UCSD-AML1 (cell line): ENCODE data around the gene CARD14.

Experiments
- DNase-seq: peaks from one replicate; lab custom pipeline; 2025; ENCODE audit not compliant: unreplicated experiment; lab: John Stamatoyannopoulos, UW

CARD14 gene

GRCh38 chr17:80169784-80170500 lies at the start of gene CARD14:
TSS of gene CARD14 (plus strand) at chr17:80170030. CDS start at chr17:80181439, 11,409 bp downstream.
- DNase-seq = no peak

GRCh38 chr17:80122026-80122575 lies 47.7 kb upstream of the CARD14 start:
- no peak for DNase-seq

GRCh38 chr17:80122926-80123505 lies 46.8 kb upstream of the CARD14 start:
- DNase-seq = no peak

GRCh38 chr17:80123791-80124190 lies 46.0 kb upstream of the CARD14 start:
- DNase-seq = no peak

- peak; percentile 36 for DNase-seq
These were observed 45.4 kb upstream of the CARD14 start for GRCh38 chr17:80124351-80124981.

GRCh38 chr17:80125656-80126448 lies 44.0 kb upstream of the CARD14 start:
- no peak for DNase-seq

- no peak for DNase-seq
These were observed 43.4 kb upstream of the CARD14 start for GRCh38 chr17:80126449-80126715.

GRCh38 chr17:80129006-80129565 lies 40.7 kb upstream of the CARD14 start:
- no peak for DNase-seq

- DNase-seq = no peak
These were observed 38.8 kb upstream of the CARD14 start for GRCh38 chr17:80130992-80131391.

GRCh38 chr17:80132906-80133625 lies 36.8 kb upstream of the CARD14 start:
- no peak for DNase-seq

- DNase-seq = no peak
These were observed 36.2 kb upstream of the CARD14 start for GRCh38 chr17:80133626-80133970.

- no peak for DNase-seq
These were observed 32.7 kb upstream of the CARD14 start for GRCh38 chr17:80137131-80137530.

- no peak for DNase-seq
These were observed 30.9 kb upstream of the CARD14 start for GRCh38 chr17:80138856-80139426.

GRCh38 chr17:80141463-80142165 lies 28.2 kb upstream of the CARD14 start:
- DNase-seq = no peak

- DNase-seq = no peak
These were observed 26.9 kb upstream of the CARD14 start for GRCh38 chr17:80142929-80143328.

- no peak for DNase-seq
These were observed 24.5 kb upstream of the CARD14 start for GRCh38 chr17:80145076-80146075.

GRCh38 chr17:80146121-80147034 lies 23.5 kb upstream of the CARD14 start:
- DNase-seq = no peak
